Femur (tissue), 1 donor: ENCODE measurements around the gene DSCAML1.
A peak's percentile ranks its signal among the peaks of the same experiment; 100 is the strongest.

Experiments
- DNase-seq: peaks from one replicate; pipeline ENCODE4 v3.0.0-alpha.2; 2017

The DSCAML1 gene

DNA sequence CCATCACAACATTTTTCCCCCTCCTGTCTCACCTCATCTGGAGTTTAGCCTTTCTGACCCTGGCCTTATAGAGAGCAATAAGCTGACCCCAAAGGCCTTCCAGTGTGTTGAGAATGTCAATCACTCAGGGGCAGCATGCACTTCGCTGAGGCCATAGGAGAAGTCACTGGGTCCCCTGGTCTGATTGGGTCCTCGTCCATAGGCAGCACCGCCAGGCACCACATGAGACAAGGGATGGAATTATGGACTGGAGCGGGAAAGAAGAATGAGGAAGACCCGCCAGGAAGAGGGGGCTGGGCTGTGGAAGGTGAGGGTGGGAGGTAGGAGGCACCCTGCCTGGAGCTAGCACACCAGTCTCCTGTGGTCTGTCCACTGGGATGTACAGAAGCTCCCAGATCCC, 72.9 kb downstream of the DSCAML1 start:
- no peak for DNase-seq

- DNase-seq: no peak
Measured at GRCh38 chr11:117723277-117724024, 73.6 kb downstream of the DSCAML1 start.

DNA sequence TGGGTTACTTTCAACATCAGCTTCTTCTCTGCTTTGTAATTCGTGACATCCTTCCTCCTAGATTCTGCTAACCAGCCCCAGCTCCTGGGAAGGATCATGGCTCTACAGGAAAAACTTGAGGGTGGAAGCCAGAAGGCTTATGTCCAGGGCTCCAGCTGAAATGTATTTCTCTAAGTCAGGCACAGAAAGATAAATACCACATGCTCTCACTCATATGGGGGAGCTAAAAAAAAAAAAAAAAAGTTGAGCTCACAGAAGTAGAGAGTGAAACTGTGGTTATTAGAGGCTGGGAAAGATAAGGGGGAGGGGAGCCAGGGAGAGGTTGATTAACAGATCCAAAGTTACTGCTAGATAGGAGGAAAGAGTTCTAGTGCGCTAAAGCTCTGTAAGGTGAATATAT, 74.9 kb downstream of the DSCAML1 start:
- peak; percentile 65 for DNase-seq

DNA sequence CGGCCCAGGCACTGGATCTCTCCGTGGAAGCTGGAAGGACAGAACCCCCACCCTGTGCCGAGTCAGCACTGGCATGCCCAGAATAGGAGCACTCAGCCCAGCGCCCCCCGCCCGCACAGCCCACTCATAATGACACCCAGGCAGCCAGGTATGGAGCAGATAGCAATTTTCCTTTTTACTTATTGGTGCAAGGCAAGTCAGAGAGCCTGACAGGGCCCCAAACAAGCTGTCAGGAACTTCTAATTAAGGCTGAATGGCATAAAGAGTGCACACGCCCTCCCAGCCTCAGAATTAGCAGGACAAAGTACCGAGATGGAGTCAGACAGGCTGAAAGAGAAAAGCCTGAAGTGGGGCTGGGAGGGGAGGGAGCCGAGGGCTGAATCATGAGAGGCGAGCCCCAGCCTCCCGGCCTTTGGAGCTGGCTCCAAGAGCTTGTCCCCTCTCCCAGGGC, 76.9 kb downstream of the DSCAML1 start:
- no peak for DNase-seq

- DNase-seq: no peak
Measured at GRCh38 chr11:117719480-117719879, 77.5 kb downstream of the DSCAML1 start.

- no peak for DNase-seq
Measured at GRCh38 chr11:117717485-117718314, 79.3 kb downstream of the DSCAML1 start.

DNA sequence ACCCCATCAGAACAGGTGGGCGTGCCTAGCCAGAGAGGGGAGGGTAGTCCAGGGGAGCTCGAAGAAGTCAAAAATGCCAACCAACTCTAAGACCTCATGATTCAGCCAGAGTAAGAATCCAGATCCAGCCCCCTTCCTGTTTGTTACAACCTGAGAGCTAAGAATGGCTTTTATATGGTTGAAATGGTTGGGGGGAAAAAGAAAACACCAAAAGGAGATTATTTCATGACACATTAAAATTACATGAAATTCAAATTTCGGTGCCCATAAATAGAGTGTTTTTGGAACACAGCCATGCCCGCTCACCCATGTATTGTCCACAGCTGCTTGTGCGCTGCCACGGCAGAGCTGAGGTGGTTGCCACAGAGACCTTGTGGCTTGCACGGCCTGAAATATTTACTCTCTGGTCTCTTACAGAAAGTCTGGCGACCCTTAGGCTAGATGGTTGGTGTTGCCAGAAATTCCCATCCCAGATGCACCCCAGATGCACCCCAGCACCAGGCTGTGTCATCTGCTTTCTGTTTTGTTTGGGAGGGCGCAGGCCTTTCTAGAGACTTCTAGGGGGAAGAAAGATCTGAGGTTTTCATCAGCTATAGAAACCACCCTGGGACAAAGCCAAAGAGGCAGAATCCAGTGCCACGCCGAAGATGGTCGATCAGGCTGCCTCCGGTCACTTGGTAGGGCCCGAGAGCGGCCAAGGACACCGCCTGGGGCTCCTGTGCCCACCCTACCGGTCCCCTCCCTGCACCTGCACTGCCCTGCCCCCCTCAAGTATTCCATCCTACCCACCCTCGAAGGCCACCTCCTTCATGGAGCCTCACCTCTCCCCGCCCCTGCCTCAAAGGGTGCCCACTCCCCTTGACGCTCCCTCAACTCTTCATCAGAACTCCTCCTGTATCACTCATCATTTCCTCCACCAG, 80.2 kb downstream of the DSCAML1 start:
- DNase-seq: no peak

DNA sequence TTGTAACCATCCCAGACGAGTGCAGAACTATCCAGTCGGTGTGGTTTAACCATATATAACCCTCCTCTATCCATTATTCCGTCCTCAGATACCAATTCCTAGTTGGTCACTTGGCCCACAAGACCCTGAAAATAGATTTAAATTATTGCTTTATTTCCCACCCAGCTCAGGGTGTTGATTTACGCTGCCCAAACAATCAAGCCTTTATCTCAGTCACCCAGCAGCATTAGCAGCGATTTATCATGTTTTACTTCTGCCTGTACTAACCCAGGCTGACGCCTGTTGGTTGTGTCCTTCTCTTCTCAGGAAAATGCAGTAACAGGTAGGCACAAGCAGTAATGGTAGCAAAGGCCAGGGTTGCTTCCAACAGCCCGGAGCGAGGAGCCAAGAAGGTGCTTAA, 81.2 kb downstream of the DSCAML1 start:
- no peak for DNase-seq

- no peak for DNase-seq
Measured at GRCh38 chr11:117713538-117713991, 83.5 kb downstream of the DSCAML1 start.

DNA sequence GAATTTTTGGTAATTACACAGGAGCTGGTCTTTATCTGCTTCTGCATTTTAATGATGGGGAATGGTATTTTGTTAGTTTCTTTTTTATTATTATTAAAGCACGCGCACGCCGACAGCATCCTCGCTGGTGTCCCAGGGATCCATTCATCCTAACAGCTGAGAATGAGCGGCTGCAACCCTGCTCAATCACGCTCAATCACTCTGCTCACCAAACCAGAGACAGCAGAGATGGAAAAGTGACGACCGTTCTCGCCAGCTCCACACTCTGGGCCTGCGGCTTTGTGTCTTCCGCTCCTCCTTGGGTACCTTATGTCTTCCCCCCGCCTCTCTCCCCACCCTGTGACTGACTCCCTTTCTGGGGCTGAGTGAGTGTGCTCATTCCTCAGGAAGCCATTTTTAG, 84.5 kb downstream of the DSCAML1 start:
- no peak for DNase-seq

DNA sequence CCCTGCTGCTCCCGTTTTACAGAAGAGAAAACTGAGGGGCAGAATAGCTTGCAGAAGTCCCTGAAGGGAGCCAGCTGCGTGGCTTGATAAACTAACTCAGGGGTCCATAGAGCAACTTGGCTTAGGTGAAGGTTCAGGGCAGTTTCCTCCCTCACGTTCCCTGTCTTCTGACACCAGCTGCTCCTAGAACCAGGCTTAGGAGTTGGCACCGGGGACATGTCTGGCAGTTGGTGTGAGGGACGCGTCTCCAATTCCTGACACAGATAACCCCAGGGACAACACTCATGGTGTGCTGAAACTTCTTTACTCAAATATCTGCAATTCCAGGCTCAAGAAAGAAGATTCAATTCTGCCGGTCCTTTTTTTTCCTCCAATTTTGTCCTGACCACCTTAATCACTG, 85.7 kb downstream of the DSCAML1 start:
- no peak for DNase-seq

DNA sequence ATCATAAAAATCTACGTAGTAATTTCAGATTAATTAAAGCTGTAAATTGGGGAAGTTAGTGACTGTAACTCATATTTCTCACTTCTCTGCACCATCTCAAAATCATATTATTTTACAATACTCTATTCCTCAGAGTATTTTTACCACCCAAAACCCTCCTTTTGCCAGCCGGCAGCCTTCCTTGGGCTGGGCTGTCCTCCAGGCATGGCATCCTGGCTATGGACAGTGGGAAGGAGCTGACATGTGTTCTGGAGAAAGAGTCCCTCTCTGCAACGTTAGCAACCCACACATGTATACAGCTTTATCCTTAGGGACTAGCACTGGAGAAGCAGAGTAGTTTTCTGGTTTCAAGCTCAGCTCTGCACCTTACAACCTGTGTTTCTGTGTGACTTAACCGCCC, 86.8 kb downstream of the DSCAML1 start:
- no peak for DNase-seq

GRCh38 chr11:117706322-117706814, 90.6 kb downstream of the DSCAML1 start:
- no peak for DNase-seq

- DNase-seq: no peak
Measured at GRCh38 chr11:117705866-117706265, 91.2 kb downstream of the DSCAML1 start.

- no peak for DNase-seq
Measured at GRCh38 chr11:117704395-117705100, 92.5 kb downstream of the DSCAML1 start.

DNA sequence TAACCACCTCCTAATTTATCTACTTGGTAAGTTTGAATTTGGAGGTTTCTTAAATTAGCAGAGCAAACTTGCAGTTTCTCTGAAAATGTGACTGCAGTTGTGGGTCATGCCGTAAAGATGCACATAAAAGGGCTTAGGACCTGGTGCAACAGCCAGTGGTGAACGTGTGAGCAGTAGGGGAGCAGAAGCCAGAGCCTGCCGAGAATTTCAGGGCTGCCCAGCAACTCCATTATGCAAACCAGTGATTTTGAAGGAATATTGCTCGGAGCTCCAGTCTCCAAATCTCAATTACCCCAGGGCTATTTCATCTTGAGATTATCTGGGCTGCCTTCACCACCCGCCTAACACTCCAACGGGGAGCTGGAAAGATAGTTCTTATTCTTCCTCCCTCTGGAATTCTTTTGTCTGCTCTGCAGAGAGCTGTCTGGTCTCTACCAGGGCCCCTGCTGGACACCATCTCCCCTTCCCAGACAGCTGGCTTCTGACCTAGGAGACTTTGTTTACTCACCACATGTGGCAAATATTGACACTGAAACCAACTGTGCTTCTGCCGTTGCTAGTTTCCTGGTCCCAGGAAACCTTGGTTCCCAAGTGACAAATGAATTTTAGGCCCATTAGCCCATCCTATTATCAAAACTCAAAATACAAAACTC, 93.9 kb downstream of the DSCAML1 start:
- DNase-seq: no peak

- DNase-seq: no peak
Measured at GRCh38 chr11:117701781-117702180, 95.2 kb downstream of the DSCAML1 start.

GRCh38 chr11:117700551-117700950, 96.5 kb downstream of the DSCAML1 start:
- no peak for DNase-seq

DNA sequence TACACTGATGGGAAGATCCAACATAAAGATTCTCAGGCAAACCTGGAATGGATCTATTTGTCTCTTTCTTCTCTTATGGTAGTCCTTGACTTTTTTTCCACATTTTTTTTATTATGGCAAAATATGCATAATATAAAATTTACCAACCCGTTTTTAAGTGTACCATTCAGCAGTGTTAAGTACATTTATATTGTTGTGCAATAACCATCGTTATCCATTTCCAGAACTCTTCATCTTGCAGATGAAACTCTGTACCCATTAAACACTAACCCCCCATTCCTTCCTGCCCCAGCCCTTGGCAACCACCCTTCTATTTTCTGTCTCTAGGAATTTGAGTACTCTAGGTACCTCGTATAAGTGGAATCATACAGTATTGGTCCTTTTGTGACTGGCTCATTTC, 99.7 kb downstream of the DSCAML1 start:
- DNase-seq: no peak

DNA sequence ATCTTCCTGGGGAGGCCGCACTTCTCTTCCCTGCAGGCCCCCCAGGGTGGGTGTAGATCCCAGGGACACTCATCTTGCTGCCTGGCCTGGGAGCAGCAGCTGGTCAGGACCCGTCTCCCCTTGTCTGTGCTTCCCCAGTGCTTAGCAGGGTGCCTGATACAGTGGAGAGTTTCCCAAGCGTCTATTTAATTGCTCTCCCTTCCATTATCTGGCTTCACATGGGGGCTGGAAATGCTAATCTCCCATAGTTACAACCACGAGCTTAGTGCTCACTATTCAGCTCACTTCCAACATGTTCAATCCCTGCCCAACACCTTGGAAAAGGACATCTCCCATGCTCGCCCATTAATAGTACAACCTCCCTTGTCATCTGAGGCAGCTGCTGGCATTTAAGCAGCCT, 100.5 kb downstream of the DSCAML1 start:
- DNase-seq: no peak

- DNase-seq: no peak
Measured at GRCh38 chr11:117693344-117693743, 103.7 kb downstream of the DSCAML1 start.

DNA sequence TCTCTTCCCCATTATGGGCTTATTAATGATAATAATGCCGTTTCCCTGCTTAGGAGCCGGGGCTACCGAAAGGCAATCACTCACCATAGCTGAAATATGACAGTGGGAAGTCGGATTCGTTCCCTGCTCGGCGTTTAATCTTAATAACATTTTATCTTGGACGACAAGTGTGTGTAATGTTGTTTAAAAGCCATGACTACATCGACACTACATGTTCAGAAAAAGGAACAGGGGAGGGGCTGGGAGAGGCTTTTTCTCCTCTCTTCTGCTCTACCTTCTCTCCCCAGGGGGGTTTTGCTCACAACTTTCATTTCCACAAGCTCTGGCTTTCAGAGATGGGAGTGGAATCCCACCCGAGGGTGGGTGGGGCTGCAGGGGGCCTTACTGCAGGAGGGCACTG, 105.5 kb downstream of the DSCAML1 start:
- DNase-seq: no peak
